ENCODE results near the gene PDIA4.

DNA sequence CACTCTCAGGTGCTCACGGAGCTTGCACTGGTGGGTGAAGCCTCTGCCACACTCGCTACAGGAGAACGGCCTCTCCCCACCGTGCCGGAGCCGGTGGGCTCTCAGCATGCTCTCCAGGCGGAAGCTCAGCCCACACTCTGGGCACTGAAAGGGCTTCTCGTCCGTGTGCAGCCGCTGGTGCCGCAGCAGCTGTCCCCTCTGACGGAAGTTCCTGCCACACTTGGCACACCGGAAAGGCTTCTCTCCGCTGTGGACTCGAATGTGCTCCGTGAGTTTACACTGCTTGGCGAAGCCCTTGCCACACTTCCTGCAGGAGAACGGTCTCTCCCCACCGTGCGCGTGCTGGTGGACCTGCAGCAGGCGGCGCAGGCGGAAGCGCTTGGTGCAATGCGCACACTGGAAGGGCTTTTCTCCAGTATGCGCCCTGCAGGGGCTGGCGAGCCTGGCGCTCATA, 42.9 kb upstream of the PDIA4 start:
- TF ChIP-seq, protein P1, sequence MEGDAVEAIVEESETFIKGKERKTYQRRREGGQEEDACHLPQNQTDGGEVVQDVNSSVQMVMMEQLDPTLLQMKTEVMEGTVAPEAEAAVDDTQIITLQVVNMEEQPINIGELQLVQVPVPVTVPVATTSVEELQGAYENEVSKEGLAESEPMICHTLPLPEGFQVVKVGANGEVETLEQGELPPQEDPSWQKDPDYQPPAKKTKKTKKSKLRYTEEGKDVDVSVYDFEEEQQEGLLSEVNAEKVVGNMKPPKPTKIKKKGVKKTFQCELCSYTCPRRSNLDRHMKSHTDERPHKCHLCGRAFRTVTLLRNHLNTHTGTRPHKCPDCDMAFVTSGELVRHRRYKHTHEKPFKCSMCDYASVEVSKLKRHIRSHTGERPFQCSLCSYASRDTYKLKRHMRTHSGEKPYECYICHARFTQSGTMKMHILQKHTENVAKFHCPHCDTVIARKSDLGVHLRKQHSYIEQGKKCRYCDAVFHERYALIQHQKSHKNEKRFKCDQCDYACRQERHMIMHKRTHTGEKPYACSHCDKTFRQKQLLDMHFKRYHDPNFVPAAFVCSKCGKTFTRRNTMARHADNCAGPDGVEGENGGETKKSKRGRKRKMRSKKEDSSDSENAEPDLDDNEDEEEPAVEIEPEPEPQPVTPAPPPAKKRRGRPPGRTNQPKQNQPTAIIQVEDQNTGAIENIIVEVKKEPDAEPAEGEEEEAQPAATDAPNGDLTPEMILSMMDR (IDR thresholded peaks at IDR 0.05): no peak
- no peak for TF ChIP-seq POLR2A (IDR thresholded peaks at IDR 0.05)
